ENCODE data around the gene POP5.
"Not testable (repeated sequence)": the region's sequence is repeated elsewhere in the genome, so short reads cannot be mapped to it uniquely, and the experiment has no call there.

POP5 gene

DNA sequence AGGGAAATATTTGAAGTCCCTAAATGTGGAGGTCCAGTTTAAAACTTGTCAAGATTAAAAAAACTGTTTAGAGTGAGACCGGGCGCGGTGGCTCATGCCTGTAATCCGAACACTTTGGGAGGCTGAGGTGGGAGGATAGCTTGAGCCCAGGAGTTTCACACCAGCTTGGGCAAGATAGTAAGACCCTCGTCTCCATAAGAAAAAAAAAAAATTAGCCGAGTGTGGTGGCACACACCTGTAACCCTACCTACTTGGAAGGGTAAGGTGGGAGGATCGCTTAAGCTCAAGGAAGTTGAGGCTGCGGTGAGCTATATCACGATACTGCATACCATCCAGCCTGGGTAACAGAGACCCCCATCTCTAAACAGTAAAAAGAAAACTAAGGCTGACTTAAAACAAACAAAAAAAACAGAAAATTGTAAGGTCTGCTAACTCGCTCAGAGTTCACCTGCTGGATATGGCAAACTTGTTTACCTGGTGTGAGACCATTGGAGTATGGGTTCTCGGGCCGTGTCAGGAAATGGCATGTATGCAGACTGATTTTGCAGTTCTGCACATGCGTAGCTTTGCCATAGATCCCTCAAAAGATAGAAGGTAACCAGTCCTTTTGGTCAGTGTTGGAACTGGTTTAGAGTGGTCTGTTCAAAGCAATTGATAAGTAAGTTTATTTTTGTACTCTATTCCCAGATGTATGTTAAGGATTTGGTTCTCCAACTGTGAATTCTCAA, 45.0 kb downstream of the POP5 start:
- peak; percentile 28 for DNase-seq

GRCh38 chr12:120534703-120535655, 46.2 kb downstream of the POP5 start:
- peak; percentile 53 for DNase-seq

DNA sequence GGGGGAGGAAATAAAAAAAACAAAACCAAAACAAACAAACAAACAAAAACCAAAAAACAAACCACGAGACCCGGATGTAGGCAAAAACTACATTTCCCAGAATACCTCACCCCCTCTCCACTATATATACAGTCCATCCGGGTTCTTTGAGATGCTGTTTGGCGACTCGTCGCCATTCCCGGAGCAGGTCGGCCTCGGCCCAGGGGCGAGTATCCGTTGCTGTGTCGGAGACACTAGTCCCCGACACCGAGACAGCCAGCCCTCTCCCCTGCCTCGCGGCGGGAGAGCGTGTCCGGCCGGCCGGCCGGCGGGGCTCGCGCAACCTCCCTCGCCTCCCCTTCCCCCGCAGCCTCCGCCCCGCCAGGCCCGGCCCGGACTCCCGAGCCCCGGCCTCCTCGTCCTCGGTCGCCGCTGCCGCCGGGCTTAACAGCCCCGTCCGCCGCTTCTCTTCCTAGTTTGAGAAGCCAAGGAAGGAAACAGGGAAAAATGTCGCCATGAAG, 46.9 kb downstream of the POP5 start, which contains the start of gene RNF10:
TSS of gene RNF10 (plus strand) at position 154 of the 500 bp plus-strand sequence. CDS start 456 bp downstream, outside the sequence.
- peak; percentile 83 for DNase-seq

DNA sequence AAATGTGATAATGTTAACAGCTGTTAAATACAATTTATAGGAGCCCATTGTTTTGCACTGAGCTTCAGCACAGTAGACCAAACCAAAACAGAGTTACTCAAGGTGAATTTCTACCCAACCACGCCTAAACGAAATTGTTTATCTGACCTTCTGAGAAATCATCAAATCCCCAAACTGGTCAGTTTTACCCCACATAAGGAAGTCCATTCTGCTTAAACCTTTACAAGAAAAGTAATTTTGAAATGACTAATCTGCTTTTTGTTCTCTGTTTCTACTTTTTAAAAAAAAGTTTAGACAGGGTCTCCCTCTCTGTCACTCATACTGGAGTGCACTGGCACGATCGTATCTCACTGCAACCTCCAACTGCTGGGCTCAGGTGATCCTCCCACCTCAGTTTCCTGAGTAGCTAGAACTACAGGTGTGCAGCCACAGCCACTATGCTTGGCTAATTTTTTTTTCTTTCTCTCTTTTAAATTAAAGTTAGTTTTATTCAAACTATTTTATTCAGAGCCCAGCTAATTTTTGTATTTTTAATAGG, 48.4 kb downstream of the POP5 start:
- DNase-seq: no peak

GRCh38 chr12:120530418-120530761, 50.8 kb downstream of the POP5 start:
- not testable (repeated sequence) for DNase-seq

DNA sequence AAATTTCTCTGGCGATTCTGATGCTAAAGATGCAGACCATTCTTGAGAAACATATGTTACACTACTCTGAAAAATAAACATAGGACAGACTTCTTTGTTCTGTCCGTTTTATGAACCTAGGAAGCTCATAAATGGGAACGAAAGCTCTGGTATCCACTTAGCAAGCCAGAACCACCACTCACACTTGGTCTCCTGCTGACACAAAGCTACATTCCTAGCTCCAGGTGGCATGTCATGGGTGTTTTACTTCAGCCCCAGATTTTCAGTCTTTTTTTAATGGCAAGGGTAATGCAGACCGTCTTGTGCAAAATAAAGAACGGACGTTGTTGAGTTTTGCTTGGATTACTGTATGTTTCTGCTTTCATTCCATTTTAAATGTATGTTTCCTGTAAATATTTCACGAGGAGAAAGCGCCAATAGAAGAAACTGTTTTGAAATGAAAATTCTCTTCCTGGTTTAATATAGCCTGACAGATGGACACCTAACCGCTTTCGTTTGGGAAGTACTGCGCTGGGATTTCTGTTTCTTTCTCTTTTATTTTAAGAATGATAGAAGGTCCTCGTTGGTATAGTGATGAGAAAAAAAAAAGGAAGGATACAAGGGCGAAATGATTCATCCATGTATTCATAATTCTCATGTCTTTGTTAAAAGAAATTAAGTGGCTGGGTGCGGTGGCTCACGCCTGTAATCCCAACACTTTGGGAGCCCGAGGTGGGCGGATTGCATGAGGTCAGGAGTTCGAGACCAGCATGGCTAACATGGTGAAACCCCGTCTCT, 51.4 kb downstream of the POP5 start:
- no peak for DNase-seq

- DNase-seq: peak; percentile 79
These were observed 52.2 kb downstream of the POP5 start, which contains the start of gene COQ5 for GRCh38 chr12:120528861-120529525. Gene COQ5, minus strand, starts transcription at chr12:120529158. Its CDS starts 17 bp downstream, at chr12:120529141.
